Neutrophil (primary cell): ENCODE data around the gene HNRNPL.

ENCODE experiments used
- H3K27ac ChIP-seq: fragments of 200-600 bp; sonication (generic); 2 replicates; pipeline ENCODE4 v1.5.1; 2016; ENCODE audit warnings: mild to moderate bottlenecking, moderate library complexity
- H3K27me3 ChIP-seq: fragments of 200-600 bp; sonication (generic); 2 replicates; pipeline ENCODE4 v1.6.0; 2016; ENCODE audit warnings: mild to moderate bottlenecking
- H3K36me3 ChIP-seq: fragments of 200-600 bp; sonication (generic); 2 replicates; pipeline ENCODE4 v1.5.1; 2017
- H3K4me1 ChIP-seq, 2 experiments: fragments of 200-600 bp in 1 of 2; sonication (generic) in 1 of 2; 1 replicate in 1 of 2; 2 replicates in 1 of 2; pipeline versions ENCODE4 v1.5.1 to v1.6.1; 2013 to 2016; ENCODE audit warnings: low read depth in 1 of 2, low read length in 1 of 2, mild to moderate bottlenecking in 1 of 2, moderate library complexity in 1 of 2; ENCODE audit not compliant: control insufficient read depth in 1 of 2, insufficient read depth in 1 of 2
- H3K4me3 ChIP-seq, 2 experiments: fragments of 200-600 bp in 1 of 2; sonication (generic) in 1 of 2; 1 replicate in 1 of 2; 2 replicates in 1 of 2; pipeline ENCODE4 v1.5.1; 2013 to 2016; ENCODE audit warnings: low read depth in 1 of 2, low read length in 1 of 2, mild to moderate bottlenecking in 1 of 2, moderate library complexity in 1 of 2
- H3K9me3 ChIP-seq: fragments of 200-600 bp; sonication (generic); 2 replicates; pipeline ENCODE4 v1.5.1; 2016
- CTCF ChIP-seq: fragments of 200-600 bp; sonication (generic); IDR thresholded peaks from 2 replicates; pipeline ENCODE4 v1.5.1; 2016; ENCODE audit warnings: antibody characterized with exemption

The HNRNPL gene

GRCh38 chr19:38849860-38850435 lies at the start of gene HNRNPL:
HNRNPL (minus strand) TSS chr19:38849986; CDS start chr19:38849966, 20 bp downstream.
- H3K27me3 ChIP-seq = no peaks in the 10 kb centered on the region
- peaks cover 31% of the 10 kb centered on the region for H3K36me3 ChIP-seq
- no peaks in the 10 kb centered on the region for H3K9me3 ChIP-seq
- peaks cover 34 to 35% of the 10 kb centered on the region in 2 experiments for H3K4me1 ChIP-seq
- peak within 1 kb of the TSS; percentile 100 for H3K27ac ChIP-seq
- TF ChIP-seq CTCF = peak; percentile 53
- H3K4me3 ChIP-seq = peak within 1 kb of the TSS; percentile 80 to 90

- H3K27me3 ChIP-seq = no peaks in the 10 kb centered on the region
- peak overlapping the region; percentile 73 to 82 for H3K4me3 ChIP-seq
- H3K27ac ChIP-seq = peak overlapping the region; percentile 94
- peaks cover 20 to 26% of the 10 kb centered on the region in 2 experiments for H3K4me1 ChIP-seq
- H3K9me3 ChIP-seq = no peaks in the 10 kb centered on the region
- no peak for TF ChIP-seq CTCF
- H3K36me3 ChIP-seq = peaks cover 5% of the 10 kb centered on the region
Observed at GRCh38 chr19:38898788-38899446, 49.1 kb upstream of the HNRNPL start.

- no peak overlapping the region for H3K4me3 ChIP-seq
- H3K27ac ChIP-seq = no peak overlapping the region
- TF ChIP-seq CTCF = no peak
- peaks cover 37% of the 10 kb centered on the region for H3K36me3 ChIP-seq
- H3K27me3 ChIP-seq = no peaks in the 10 kb centered on the region
- no peaks in the 10 kb centered on the region for H3K9me3 ChIP-seq
- H3K4me1 ChIP-seq = peaks cover 10 to 13% of the 10 kb centered on the region in 2 experiments
Observed at GRCh38 chr19:38894968-38895367, 45.2 kb upstream of the HNRNPL start.

GRCh38 chr19:38893341-38893771 lies 43.6 kb upstream of the HNRNPL start:
- H3K4me1 ChIP-seq = peaks cover 0 to 5% of the 10 kb centered on the region in 2 experiments
- peaks cover 53% of the 10 kb centered on the region for H3K36me3 ChIP-seq
- no peaks in the 10 kb centered on the region for H3K27me3 ChIP-seq

GRCh38 chr19:38892841-38893240 lies 43.1 kb upstream of the HNRNPL start:
- no peaks in the 10 kb centered on the region for H3K9me3 ChIP-seq
- H3K27ac ChIP-seq = no peak overlapping the region
- no peaks in the 10 kb centered on the region for H3K4me1 ChIP-seq
- no peak for TF ChIP-seq CTCF
- peaks cover 58% of the 10 kb centered on the region for H3K36me3 ChIP-seq
- H3K27me3 ChIP-seq = no peaks in the 10 kb centered on the region
- no peak overlapping the region for H3K4me3 ChIP-seq

More at GRCh38 chr19:38893341-38893771, 43.6 kb upstream of the HNRNPL start:
- Histone ChIP-seq H3K9me3 (no peaks in the 10 kb centered on the region), H3K27ac (no peak overlapping the region), H3K4me3 (no peak overlapping the region)
- no peak for TF ChIP-seq CTCF
